NCI-H1417 (cell line): ENCODE data around the gene ADK.
"Not testable (repeated sequence)": the region's sequence is repeated elsewhere in the genome, so short reads cannot be mapped to it uniquely, and the experiment has no call there.

Source experiments
- DNase-seq, 3 experiments: peaks; one replicate each; lab custom pipeline; 2025; lab: John Stamatoyannopoulos, UW

ADK gene

GRCh38 chr10:74145133-74145532 is 5.9 kb upstream of the ADK start:
- DNase-seq: no peak

GRCh38 chr10:74146980-74147379 is 4.0 kb upstream of the ADK start:
- not testable (repeated sequence) for DNase-seq

- peak; percentile 93 to 98 (median 95) for DNase-seq
These were observed 624 bp upstream of the ADK start, which contains the start of gene AP3M1 for GRCh38 chr10:74150204-74150989. AP3M1 (minus strand) TSS chr10:74150828; CDS start chr10:74138379, 12,449 bp downstream.

GRCh38 chr10:74151879-74152722 is 1.1 kb downstream of the ADK start:
- DNase-seq: peak in 1 of 3 experiments; percentile 14

GRCh38 chr10:74153123-74153522 is 2.1 kb downstream of the ADK start:
- peak in 1 of 3 experiments; percentile 3 for DNase-seq

- no peak for DNase-seq
These were observed 2.7 kb downstream of the ADK start for GRCh38 chr10:74153676-74154075.

GRCh38 chr10:74156919-74157289 is 5.9 kb downstream of the ADK start:
- no peak for DNase-seq

GRCh38 chr10:74160013-74160412 is 9.0 kb downstream of the ADK start:
- DNase-seq: no peak

- peak in 1 of 3 experiments; percentile 18 for DNase-seq
These were observed 12.5 kb downstream of the ADK start for GRCh38 chr10:74163319-74164068.

- no peak for DNase-seq
These were observed 13.9 kb downstream of the ADK start for GRCh38 chr10:74164716-74165529.

- DNase-seq: no peak
These were observed 14.5 kb downstream of the ADK start for GRCh38 chr10:74165530-74165901.

- DNase-seq: no peak
These were observed 16.4 kb downstream of the ADK start for GRCh38 chr10:74167443-74167842.

- DNase-seq: no peak
These were observed 20.6 kb downstream of the ADK start for GRCh38 chr10:74171625-74172024.

- DNase-seq: no peak
These were observed 23.5 kb downstream of the ADK start for GRCh38 chr10:74174521-74174920.

- DNase-seq: no peak
These were observed 24.7 kb downstream of the ADK start for GRCh38 chr10:74175510-74176379.

GRCh38 chr10:74176380-74177139 is 25.5 kb downstream of the ADK start:
- peak; percentile 93 to 99 (median 96) for DNase-seq

- no peak for DNase-seq
These were observed 26.2 kb downstream of the ADK start for GRCh38 chr10:74177140-74177677.

GRCh38 chr10:74178042-74178791 is 27.2 kb downstream of the ADK start:
- no peak for DNase-seq
